PC-3 (cell line): Measurements from ENCODE around the gene PRKCE. TPM values are rescaled to one million over a fixed set of nuclear protein-coding genes. Genes with fewer than 3 reads are reported as not detected.

Experiments
- ATAC-seq: fragments of 200-7000 bp; cut with Tn5 transposase; 2 replicates; pipeline ENCODE4 v1.9.1; 2020; ENCODE audit warnings: mild to moderate bottlenecking, moderate library complexity
- BruUV-seq: library from RNA; stranded (reverse); fragments of 400-500 nt; replicated peaks from 2 replicates; lab custom pipeline; 2021; lab: Mats Ljungman, UMichigan
- CTCF ChIA-PET: fragments of 300-600 bp; sonication (Branson Sonifier 250); formaldehyde crosslinking; loops from one replicate; lab custom pipeline; 2022; ENCODE audit warnings: antibody characterized with exemption; lab: Charles Lee
- POLR2A ChIA-PET: fragments of 300-600 bp; sonication (Branson Sonifier 250); formaldehyde crosslinking; loops from one replicate; lab custom pipeline; 2022; ENCODE audit warnings: antibody characterized with exemption; ENCODE audit not compliant: unreplicated experiment; lab: Charles Lee
- DNase-seq: peaks from one replicate; pipeline ENCODE4 v3.0.0-alpha.2; 2015
- H2AFZ ChIP-seq: fragments of 300-600 bp; sonication (generic); 2 replicates; pipeline ENCODE4 v1.6.0; 2016; ENCODE audit warnings: antibody characterized with exemption, low read length
- H3F3A ChIP-seq: fragments of 300-600 bp; sonication (generic); one replicate; pipeline ENCODE4 v1.6.0; 2017; ENCODE audit warnings: antibody characterized with exemption, low read length, control low read depth, mild to moderate bottlenecking; ENCODE audit not compliant: unreplicated experiment
- H3K27ac ChIP-seq: fragments of 300-600 bp; sonication (generic); 2 replicates; pipeline ENCODE4 v1.5.1; 2016; ENCODE audit warnings: mild to moderate bottlenecking, low read length
- H3K27me3 ChIP-seq: fragments of 300-600 bp; sonication (generic); 2 replicates; pipeline ENCODE4 v1.6.1; 2016; ENCODE audit warnings: low read length, mixed read lengths
- H3K36me3 ChIP-seq: fragments of 300-600 bp; sonication (generic); 2 replicates; pipeline ENCODE4 v1.6.1; 2016; ENCODE audit warnings: low read depth, mixed run types, low read length, mixed read lengths
- H3K4me1 ChIP-seq: fragments of 300-600 bp; sonication (generic); 2 replicates; pipeline ENCODE4 v1.5.1; 2016; ENCODE audit warnings: low read length; ENCODE audit not compliant: insufficient read depth
- H3K4me2 ChIP-seq: fragments of 300-600 bp; sonication (generic); 2 replicates; pipeline ENCODE4 v1.6.0; 2016; ENCODE audit warnings: low read length
- H3K4me3 ChIP-seq: fragments of 300-600 bp; sonication (generic); 2 replicates; pipeline ENCODE4 v1.5.1; 2016; ENCODE audit warnings: mild to moderate bottlenecking, low read length, mixed read lengths
- H3K79me2 ChIP-seq: fragments of 300-600 bp; sonication (generic); 2 replicates; pipeline ENCODE4 v1.6.1; 2017; ENCODE audit warnings: low read length, mixed read lengths
- H3K9ac ChIP-seq: fragments of 300-600 bp; sonication (generic); 2 replicates; pipeline ENCODE4 v1.6.0; 2016; ENCODE audit warnings: mild to moderate bottlenecking, low read length
- H3K9me2 ChIP-seq: fragments of 300-600 bp; sonication (generic); replicated peaks from 2 replicates; pipeline ENCODE4 v1.6.1; 2016; ENCODE audit warnings: mixed run types, low read length, mixed read lengths
- H3K9me3 ChIP-seq: fragments of 300-600 bp; sonication (generic); 2 replicates; pipeline ENCODE4 v1.6.1; 2016; ENCODE audit warnings: low read length, mixed read lengths
- H4K20me1 ChIP-seq: fragments of 300-600 bp; sonication (generic); 2 replicates; pipeline ENCODE4 v1.6.1; 2016; ENCODE audit warnings: low read length, mixed read lengths
- CTCF ChIP-seq: fragments of 300-600 bp; sonication (generic); conservative IDR thresholded peaks from 2 replicates; pipeline ENCODE4 v1.5.1; 2017; ENCODE audit warnings: antibody characterized with exemption, low read depth, mild to moderate bottlenecking, low read length
- EZH2 ChIP-seq: fragments of 300-600 bp; sonication (generic); IDR thresholded peaks from one replicate; pipeline ENCODE4 v1.6.1; 2017; ENCODE audit warnings: antibody characterized with exemption, mild to moderate bottlenecking, low read length; ENCODE audit not compliant: unreplicated experiment
- EZH2phosphoT487 ChIP-seq: fragments of 300-600 bp; sonication (generic); IDR thresholded peaks from 2 replicates; pipeline ENCODE4 v1.6.1; 2018; ENCODE audit warnings: mild to moderate bottlenecking, antibody characterized with exemption, low read length, borderline replicate concordance
- intact Hi-C: fragments of 100-400 bp; cut with micrococcal nuclease; formaldehyde crosslinking; loops from 2 replicates; pipeline ENCODE4 v1.9.0; 2023
- total RNA-seq: library from RNA; depleted of rRNA; stranded (reverse); fragments of >200 nt; gene quantifications from 2 replicates; pipeline ENCODE4 v1.2.3, GENCODE V29; 2014

PRKCE gene
- total RNA-seq, 1 experiment from 2014 or later = 7.0 TPM

DNA sequence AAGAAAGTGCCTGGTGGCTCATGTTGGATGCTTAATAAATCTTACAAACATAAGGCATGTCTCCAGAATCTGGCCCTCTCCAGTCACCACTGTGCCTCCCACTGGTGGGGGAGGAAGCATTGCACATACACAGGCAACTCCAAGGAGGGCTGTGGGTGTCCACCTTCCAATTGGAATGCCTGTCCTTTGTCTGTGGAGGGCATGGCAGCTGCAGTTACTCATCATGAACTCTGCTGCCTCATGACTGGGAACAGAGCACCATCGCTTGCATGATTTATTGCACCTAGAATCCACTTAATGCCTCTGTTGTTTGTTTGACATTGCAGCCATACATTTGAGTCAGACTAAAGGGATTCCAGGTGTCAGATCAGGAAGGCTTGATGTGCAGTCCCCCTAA is 278.9 kb downstream of the PRKCE start:
- H3K9me2 ChIP-seq = no peaks in the 10 kb centered on the region
- no peak overlapping the region for H3K9ac ChIP-seq
- ChIA-PET POLR2A (interaction anchor here (0.5 kb wide), 1 partner anchor 10 kb away, joined by 5 read pairs; no protein-coding TSS in a partner anchor), CTCF (no interaction called here)
- H3K4me2 ChIP-seq = no peak overlapping the region
- H3K36me3 ChIP-seq = no peaks in the 10 kb centered on the region
- intact Hi-C loops = no loop called here
- no peak overlapping the region for H3K4me3 ChIP-seq
- no peaks in the 10 kb centered on the region for H3F3A ChIP-seq
- H3K27ac ChIP-seq = no peak overlapping the region
- no peaks in the 10 kb centered on the region for H3K27me3 ChIP-seq
- TF ChIP-seq EZH2 = no peak
- TF ChIP-seq EZH2phosphoT487 = no peak
- no peak for TF ChIP-seq CTCF
- no TSS peak for BruUV-seq
- H4K20me1 ChIP-seq = no peaks in the 10 kb centered on the region
- ATAC-seq = no peak
- no peaks in the 10 kb centered on the region for H3K9me3 ChIP-seq
- peak; percentile 22 for DNase-seq
- no peaks in the 10 kb centered on the region for H3K79me2 ChIP-seq
- H3K4me1 ChIP-seq = peaks cover 6% of the 10 kb centered on the region
- H2AFZ ChIP-seq = no peak overlapping the region

DNA sequence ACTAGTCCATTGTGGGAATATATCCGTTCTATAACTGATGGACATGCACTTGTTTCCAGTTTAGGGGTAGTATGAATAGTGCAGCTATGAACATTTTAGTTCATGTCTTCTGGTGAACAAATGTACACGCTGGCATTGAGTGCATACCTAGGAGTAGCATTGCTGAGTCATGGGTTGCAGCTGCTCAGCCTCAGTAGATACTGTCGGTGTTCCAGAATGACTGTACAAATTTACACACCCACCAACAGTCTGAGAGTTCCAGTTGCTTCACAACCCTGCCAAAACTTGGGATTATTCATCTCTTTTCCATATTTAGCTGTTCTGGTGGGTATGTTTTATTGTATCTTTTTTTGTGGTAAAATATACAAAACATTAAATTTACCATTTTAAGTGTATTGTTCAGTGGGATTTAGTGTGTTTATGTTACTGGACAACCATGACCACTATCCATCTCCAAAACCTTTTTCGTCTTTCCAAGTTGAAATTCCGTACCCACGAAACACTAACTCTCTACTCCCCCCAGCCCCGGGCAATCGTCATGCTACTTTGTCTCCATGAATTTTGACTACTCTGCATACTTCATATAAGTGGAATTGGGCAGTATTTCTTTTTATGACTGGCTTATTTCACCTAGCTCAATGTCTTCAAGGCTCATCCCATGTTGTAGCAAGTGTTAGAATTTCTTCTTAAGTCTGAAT is 281.0 kb downstream of the PRKCE start:
- ChIA-PET CTCF (no interaction called here), POLR2A (no interaction called here)
- no peaks in the 10 kb centered on the region for H3K9me2 ChIP-seq
- no peaks in the 10 kb centered on the region for H3K27me3 ChIP-seq
- H3K9ac ChIP-seq = no peak overlapping the region
- TF ChIP-seq EZH2 = no peak
- no peak for TF ChIP-seq CTCF
- H3K27ac ChIP-seq = no peak overlapping the region
- no peaks in the 10 kb centered on the region for H3F3A ChIP-seq
- H3K4me3 ChIP-seq = no peak overlapping the region
- intact Hi-C loops = no loop called here
- no peaks in the 10 kb centered on the region for H3K9me3 ChIP-seq
- no TSS peak for BruUV-seq
- no peaks in the 10 kb centered on the region for H3K36me3 ChIP-seq
- DNase-seq (peak; percentile 56), ATAC-seq (no peak)
- H3K79me2 ChIP-seq = no peaks in the 10 kb centered on the region
- H3K4me1 ChIP-seq = peaks cover 17% of the 10 kb centered on the region
- no peak overlapping the region for H3K4me2 ChIP-seq
- no peaks in the 10 kb centered on the region for H4K20me1 ChIP-seq
- no peak overlapping the region for H2AFZ ChIP-seq
